ENCODE measurements around the gene GDE1. TPM values are rescaled to one million over a fixed set of nuclear protein-coding genes. Genes with fewer than 3 reads are reported as not detected.
A peak's percentile ranks its signal among the peaks of the same experiment; 100 is the strongest.

GDE1 gene
- total and polyA plus RNA-seq, 9 of the 15 experiments (the other 6 are each of a cell fraction or from before 2014, with no cell fraction given): 18.8 to 40.5 (median 22.3) TPM

GRCh38 chr16:19555186-19555937 is 33.5 kb upstream of the GDE1 start, which contains the start of gene VPS35L (continued):
- TF ChIP-seq, protein P1, sequence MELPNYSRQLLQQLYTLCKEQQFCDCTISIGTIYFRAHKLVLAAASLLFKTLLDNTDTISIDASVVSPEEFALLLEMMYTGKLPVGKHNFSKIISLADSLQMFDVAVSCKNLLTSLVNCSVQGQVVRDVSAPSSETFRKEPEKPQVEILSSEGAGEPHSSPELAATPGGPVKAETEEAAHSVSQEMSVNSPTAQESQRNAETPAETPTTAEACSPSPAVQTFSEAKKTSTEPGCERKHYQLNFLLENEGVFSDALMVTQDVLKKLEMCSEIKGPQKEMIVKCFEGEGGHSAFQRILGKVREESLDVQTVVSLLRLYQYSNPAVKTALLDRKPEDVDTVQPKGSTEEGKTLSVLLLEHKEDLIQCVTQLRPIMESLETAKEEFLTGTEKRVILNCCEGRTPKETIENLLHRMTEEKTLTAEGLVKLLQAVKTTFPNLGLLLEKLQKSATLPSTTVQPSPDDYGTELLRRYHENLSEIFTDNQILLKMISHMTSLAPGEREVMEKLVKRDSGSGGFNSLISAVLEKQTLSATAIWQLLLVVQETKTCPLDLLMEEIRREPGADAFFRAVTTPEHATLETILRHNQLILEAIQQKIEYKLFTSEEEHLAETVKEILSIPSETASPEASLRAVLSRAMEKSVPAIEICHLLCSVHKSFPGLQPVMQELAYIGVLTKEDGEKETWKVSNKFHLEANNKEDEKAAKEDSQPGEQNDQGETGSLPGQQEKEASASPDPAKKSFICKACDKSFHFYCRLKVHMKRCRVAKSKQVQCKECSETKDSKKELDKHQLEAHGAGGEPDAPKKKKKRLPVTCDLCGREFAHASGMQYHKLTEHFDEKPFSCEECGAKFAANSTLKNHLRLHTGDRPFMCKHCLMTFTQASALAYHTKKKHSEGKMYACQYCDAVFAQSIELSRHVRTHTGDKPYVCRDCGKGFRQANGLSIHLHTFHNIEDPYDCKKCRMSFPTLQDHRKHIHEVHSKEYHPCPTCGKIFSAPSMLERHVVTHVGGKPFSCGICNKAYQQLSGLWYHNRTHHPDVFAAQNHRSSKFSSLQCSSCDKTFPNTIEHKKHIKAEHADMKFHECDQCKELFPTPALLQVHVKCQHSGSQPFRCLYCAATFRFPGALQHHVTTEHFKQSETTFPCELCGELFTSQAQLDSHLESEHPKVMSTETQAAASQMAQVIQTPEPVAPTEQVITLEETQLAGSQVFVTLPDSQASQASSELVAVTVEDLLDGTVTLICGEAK (IDR thresholded peaks at IDR 0.05): 0 out of 2 replicates have a peak, but pooled peaks have one; percentile 36
- TF ChIP-seq, protein P1 (CRISPR knock-in tag; IDR thresholded peaks at IDR 0.05): no peak
- peak; percentile 96 for TF ChIP-seq HCFC1 (IDR thresholded peaks at IDR 0.05; ENCODE audit: low read depth, low read length)
- peak; percentile 74 for TF ChIP-seq SIN3B (IDR thresholded peaks at IDR 0.05; ENCODE audit: low read depth)
- TF ChIP-seq MEIS2 (IDR thresholded peaks at IDR 0.05; ENCODE audit: partially characterized antibody): peak; percentile 31
- 0 out of 2 replicates have a peak, but pooled peaks have one; percentile 8 for TF ChIP-seq ATF1 (CRISPR knock-in tag; IDR thresholded peaks at IDR 0.05)
- TF ChIP-seq ATF1 (tag; IDR thresholded peaks at IDR 0.05): peak; percentile 92
- no peak for TF ChIP-seq CAMTA2 (CRISPR knock-in tag; conservative IDR thresholded peaks at IDR 0.05)
- TF ChIP-seq NR2C1 (IDR thresholded peaks at IDR 0.05): peak; percentile 88
- peak; percentile 86 for TF ChIP-seq NR2C1 (tag; IDR thresholded peaks at IDR 0.05)
- TF ChIP-seq SMAD4 (CRISPR knock-in tag; conservative IDR thresholded peaks at IDR 0.05): no peak; the same call in 1 of the 2 replicates
- 0 out of 4 replicates have a peak, but pooled peaks of 1 of the 2 experiments have one; percentile 24 for TF ChIP-seq FOXK2 (conservative IDR thresholded peaks at IDR 0.05 in 1 of 2, IDR thresholded peaks at IDR 0.05 in 1 of 2; ENCODE audit: low read depth in 2 of 2)
- TF ChIP-seq PKNOX1 (IDR thresholded peaks at IDR 0.05): peak; percentile 58
- TF ChIP-seq ZNF512 (tag; IDR thresholded peaks at IDR 0.05): no peak
- TF ChIP-seq KLF13 (tag; IDR thresholded peaks at IDR 0.05; ENCODE audit: borderline replicate concordance, low read depth): peak; percentile 43; the same call in 1 of the 2 replicates
- peak; percentile 91 for TF ChIP-seq JUND (IDR thresholded peaks at IDR 0.05; ENCODE audit: borderline replicate concordance, low read depth, low read length)
- TF ChIP-seq JUND (tag; IDR thresholded peaks at IDR 0.05; ENCODE audit: borderline replicate concordance, low read depth, low read length): peak; percentile 86; the same call in 2 of the 3 replicates
